Measurements from ENCODE around the gene PUSL1.
"Not testable (repeated sequence)": the region's sequence is repeated elsewhere in the genome, so short reads cannot be mapped to it uniquely, and the experiment has no call there.

Gene PUSL1

DNA sequence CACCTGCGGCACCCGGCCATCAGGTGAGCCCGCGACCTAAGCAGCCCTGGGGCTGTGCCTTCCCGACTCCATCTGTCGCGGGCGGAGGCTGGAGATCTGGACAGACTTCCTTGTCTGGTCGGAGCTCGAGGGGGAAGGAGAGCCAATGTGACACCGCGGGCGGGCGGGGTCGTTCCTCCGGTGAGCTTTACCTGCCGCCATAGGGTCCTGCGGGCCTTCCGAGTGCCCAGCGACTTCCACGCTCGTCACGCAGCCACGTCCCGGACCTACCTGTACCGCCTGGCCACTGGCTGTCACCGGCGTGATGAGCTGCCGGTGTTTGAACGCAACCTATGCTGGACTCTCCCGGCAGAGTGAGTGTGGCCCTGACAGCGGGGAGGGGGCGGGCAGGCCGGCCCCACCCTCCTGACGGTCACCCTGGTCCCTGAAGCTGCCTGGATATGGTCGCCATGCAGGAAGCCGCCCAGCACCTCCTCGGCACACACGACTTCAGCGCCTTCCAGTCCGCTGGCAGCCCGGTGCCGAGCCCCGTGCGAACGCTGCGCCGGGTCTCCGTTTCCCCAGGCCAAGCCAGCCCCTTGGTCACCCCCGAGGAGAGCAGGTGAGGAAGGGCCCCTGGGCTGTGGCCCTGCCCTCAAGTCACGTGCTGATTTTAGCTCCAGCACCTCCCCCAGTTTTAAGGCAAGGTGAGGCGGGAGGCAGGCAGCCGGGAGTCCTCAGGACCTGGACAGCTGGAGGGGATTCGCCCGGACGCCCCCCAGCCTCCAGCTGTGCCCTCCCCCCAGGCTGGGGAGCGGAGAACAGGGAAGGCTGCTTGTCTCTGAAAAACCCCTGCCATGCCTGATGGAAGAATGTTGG, 1.1 kb downstream of the PUSL1 start:
- peak; percentile 49 for DNase-seq

DNA sequence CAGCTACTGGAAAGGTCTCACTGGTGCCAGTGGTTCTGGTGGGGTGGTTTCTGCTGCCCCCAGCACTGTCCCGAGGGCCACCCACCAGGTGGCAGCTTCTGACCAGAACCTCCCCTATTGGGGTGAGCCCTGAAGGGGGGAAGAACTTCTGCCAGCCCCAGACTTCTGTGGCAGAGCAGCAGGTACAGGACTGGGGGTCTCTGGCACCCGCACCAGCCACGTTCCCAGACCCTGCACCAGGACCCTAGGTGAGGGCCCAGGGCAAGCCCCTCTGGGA, 1.6 kb downstream of the PUSL1 start:
- DNase-seq, result no peak

DNA sequence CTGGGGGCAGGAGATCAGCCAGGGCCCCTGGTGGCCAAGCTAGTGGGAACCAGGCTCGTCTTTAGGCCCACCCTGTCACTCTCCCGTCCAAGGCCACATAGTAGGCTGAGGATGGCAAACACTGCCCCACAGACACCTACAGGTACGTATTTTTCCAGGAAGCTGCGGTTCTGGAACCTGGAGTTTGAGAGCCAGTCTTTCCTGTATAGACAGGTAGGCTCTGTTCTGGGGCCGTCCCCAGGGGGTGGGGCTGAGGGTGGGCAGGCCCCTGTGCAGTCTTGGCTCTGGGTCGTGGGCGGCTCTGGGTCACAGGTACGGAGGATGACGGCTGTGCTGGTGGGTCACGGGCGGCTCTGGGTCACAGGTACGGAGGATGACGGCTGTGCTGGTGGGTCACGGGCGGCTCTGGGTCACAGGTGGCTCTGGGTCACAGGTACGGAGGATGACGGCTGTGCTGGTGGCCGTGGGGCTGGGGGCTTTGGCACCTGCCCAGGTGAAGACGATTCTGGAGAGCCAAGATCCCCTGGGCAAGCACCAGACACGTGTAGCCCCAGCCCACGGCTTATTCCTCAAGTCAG, 2.2 kb downstream of the PUSL1 start:
- no peak for DNase-seq

GRCh38 chr1:1311107-1312104, 3.0 kb downstream of the PUSL1 start:
- no peak for DNase-seq

DNA sequence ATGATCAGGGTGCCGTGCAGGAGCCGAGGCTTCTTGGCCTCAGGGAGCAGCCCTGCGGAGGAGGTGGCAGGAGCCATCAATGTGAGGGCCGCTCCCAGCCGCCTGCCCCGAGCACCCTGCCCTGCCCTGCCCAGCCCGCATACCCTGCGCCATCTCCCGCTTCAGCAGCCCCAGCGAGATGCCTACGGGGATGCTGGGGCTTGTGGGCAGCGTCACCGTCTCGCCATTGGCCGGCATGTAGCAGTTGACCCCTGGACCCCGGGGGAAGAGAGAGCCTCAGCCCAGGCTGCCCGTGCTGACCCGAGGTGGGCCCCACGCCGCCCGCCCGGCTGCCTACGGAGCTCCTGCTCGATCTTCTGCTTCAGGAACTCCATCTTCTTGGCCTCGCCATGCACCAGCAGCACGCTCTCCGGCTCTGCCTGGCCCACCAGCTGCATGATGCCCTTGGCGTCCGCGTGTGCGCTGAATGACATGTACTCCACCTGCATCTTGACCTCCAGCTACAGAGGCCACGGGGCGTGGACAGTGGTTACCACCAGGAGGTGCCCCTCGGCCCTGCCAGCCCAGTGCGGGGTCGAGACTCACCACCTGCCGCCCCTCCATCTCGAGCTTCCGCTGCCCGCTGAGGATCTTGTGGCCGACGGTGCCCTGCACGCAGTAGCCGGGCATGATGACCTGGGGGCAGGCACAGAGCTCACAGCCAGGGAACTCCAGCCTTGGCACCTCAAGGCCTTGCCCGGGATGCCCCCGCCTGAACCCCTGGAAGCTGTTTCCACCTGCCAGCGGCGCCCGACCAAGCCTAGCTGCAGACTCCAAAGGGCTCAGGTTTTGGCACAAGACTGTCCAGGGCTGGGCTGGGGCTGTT, 4.3 kb downstream of the PUSL1 start:
- DNase-seq, result no peak

DNA sequence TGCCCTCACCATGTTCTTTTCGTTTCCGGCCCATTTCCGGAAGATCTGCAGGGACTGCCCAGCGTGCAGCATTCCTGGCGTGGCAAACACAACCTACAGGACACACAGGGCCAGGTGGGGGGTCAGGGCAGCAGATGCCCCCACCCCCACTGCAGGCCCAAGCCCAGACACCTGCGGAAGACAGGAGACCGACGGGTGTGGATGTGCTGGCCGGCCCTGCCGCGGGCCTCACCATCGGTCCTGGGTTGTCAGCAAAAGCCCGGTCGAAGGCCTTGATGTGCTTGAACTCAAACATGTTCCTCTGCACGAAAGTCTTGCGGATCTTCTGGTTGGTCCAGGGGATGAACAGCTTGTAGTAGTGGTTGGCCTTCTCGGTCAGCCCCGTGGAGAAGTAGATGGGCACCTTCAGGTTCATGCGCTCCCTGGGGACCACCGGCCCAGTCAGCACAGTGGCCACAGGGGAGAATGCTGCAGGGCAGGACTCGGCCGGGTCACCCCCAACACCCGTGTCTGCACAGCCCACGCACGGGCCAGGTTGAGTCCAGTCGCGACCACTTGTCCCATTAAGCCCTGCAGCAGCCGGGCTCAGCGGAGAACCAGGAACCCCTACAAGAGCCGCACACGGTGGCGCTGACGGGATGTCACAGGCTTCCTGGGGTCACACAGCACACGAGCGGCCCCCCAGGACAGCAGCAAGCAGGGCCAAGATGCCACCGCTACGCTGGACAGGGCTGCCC, 5.3 kb downstream of the PUSL1 start:
- no peak for DNase-seq

DNA sequence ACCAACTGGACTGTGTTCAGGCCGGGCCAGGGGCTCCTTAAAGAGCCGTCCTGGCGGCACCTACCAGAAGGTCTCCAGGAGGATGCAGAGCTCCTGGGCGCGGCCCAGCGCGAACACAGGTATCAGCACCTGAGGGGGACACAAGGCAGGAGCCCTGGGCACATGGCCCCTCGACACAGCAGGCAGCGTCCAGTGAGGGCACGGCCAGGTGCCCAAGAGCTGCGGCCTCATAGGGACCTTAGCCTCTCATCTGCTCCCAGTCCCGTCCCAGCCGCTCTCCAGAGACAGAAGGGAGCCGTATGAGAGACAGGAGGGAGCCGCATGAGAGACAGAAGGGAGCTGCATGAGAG, 5.8 kb downstream of the PUSL1 start:
- no peak for DNase-seq

GRCh38 chr1:1314678-1315335, 6.4 kb downstream of the PUSL1 start:
- DNase-seq, result no peak

- no peak for DNase-seq
Measured at GRCh38 chr1:1315435-1315954, 7.1 kb downstream of the PUSL1 start.

DNA sequence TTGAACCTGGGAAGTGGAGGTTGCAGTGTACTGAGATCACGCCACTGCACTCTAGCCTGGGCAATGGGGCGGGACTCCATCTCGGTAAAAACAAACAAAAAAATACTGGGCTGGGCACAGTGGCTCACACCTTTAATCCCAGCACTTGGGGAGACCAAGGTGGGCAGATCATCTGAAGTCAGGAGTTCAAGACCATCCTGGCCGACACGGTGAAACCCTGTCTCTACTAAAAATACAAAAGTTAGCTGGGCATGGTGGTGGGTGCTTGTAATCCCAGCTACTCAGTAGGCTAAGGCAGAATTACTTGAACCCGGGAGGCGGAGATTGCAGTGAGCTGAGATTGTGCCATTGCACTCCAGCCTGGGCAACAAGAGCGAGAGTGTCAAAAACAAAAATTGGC, 7.8 kb downstream of the PUSL1 start:
- not testable (repeated sequence) for DNase-seq

- DNase-seq, result no peak
Measured at GRCh38 chr1:1317420-1317819, 9.0 kb downstream of the PUSL1 start.

DNA sequence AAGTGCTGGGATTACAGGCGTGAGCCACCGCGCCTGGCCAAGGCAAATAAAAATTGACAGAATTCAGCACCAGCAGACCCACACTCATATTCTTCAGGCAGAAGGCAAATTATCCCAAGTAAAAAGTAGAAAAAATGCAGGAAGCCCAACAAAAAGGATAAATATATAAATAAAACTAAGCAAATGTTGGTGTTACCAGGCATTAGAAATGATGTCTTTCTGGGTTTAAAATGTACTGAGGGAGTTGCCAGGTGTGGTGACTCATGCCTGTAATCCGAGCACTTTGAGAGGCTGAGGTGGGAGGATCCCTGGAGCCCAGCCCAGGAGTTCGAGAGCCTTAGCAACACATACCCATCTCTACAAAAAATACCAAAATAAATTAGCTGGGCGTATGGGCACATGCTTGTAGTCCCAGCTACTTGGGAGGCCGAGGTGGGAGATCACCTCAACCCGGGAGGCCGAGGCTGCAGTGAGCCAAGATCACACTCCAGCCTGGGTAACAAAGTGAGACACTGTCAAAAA, 9.8 kb downstream of the PUSL1 start:
- no peak for DNase-seq

GRCh38 chr1:1318777-1319645, 10.6 kb downstream of the PUSL1 start:
- no peak for DNase-seq

DNA sequence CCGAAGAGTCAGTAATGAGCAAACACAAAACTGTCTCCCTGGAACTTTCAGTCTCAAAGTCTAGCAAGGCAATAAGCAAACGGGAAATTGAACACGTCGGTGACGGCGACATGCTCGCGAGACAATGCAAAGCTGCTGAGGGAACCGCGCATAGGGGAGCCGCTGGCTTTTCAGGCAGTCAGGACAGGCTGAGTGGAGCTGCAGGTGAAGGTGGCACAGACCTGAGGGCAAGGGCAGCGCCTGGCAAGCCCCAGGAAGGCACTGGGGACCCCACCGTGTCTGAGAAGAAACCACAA, 11.2 kb downstream of the PUSL1 start:
- no peak for DNase-seq

DNA sequence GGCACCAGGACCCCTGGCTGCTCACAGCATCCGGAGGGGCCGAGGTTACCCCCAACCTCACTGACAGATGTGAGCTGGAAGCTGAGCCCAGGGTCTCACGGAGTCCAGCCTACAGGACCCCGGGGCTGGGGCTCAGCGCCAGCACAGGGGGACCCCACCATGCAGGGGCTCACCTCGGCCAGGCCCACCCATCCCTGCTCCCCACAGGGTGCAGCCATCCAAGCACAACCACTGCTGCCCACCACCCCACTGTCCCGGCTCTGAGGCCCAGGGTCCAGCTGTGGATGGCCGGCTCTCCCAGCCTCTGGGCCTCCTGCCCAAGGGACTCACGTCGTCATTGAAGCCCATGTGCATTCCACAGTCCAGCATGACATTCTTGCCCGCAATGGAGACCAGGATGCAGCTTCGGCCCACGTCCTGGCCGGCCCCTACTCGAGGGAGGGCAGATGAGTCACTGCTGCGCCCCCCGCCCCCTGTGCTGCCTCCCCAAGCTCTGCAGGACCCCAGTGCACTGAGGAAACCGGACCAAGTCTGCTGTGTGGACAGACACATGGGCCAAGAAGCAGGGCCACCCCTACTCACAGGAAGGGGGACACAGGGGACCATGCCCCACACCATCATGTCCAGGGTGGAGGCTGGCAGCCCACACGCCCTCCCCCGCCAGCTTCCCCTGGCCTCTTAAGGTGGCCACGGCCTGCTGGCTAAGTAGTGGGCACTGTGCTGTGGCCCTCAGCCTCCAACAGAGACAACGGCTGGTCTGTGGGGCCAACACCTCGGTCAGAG, 12.5 kb downstream of the PUSL1 start:
- no peak for DNase-seq

- no peak for DNase-seq
Measured at GRCh38 chr1:1321477-1321876, 13.1 kb downstream of the PUSL1 start.

- DNase-seq, result no peak
Measured at GRCh38 chr1:1322418-1322817, 14.0 kb downstream of the PUSL1 start.

DNA sequence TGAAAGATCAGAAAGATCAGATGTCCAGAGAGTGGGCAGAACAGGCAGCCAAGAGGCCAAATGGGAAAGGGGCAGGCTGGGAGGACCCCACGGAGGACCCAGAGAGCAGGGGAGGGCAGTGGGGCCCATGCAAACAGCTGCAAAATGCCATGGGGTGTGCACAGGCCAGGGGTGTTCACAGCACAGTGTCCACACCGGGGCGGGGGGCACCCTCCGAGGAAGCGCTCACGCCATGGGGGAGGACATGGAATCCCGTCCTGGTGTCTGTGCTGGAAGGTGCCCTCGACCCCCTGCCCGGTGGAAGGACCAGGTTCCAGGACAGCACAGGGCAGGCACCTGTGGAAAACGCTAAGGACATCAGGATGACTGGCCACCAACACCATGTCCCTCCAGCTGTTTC, 14.6 kb downstream of the PUSL1 start:
- no peak for DNase-seq

DNA sequence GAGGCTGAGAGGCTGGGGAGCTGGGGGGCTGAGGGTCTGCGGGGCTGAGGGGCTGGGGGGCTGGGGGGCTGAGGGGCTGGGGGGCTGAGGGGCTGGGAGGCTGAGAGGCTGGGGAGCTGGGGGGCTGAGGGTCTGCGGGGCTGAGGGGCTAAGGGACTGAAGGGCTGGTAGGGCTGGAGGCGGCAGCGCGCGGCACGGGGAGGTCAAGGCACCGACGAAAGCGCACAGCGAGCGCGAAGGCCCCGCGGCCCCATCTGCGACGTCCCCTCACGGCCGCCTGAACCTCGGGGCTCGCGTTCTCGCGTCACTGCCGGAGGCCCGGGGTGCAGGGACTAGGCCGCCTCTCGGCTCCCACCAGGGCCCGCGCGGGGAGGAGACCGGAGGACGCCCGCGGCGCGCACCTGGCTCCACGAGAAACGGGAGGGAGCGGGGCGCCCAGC, 15.7 kb downstream of the PUSL1 start:
- peak; percentile 82 for DNase-seq
